Fibroblast of lung (primary cell): ENCODE measurements around the gene IL16. TPM values are rescaled to one million over a fixed set of nuclear protein-coding genes. Genes with fewer than 3 reads are reported as not detected.
"Not testable (repeated sequence)": the region's sequence is repeated elsewhere in the genome, so short reads cannot be mapped to it uniquely, and the experiment has no call there.

Source experiments
- DNase-seq, 2 donors: peaks; one replicate each; pipeline versions ENCODE4 v3.0.0 to v3.0.0-alpha.2; 2010; ENCODE audit warnings: low read depth in 2 of 2
- H2AFZ ChIP-seq: 2 replicates; pipeline ENCODE4 v1.5.1; 2012; ENCODE audit warnings: low read length, control low read depth, inconsistent platforms
- H3K27ac ChIP-seq: 2 replicates; pipeline ENCODE4 v1.5.1; 2011; ENCODE audit warnings: low read length, control low read depth; ENCODE audit not compliant: insufficient read depth
- H3K27me3 ChIP-seq: 2 replicates; pipeline ENCODE4 v1.5.1; 2011; ENCODE audit warnings: mild to moderate bottlenecking, low read length; ENCODE audit not compliant: control insufficient read depth, insufficient read depth
- H3K36me3 ChIP-seq: 2 replicates; pipeline ENCODE4 v1.5.1; 2011; ENCODE audit warnings: low read length; ENCODE audit not compliant: control insufficient read depth, insufficient read depth
- H3K4me1 ChIP-seq: 2 replicates; pipeline ENCODE4 v1.5.1; 2011; ENCODE audit warnings: low read length; ENCODE audit not compliant: control insufficient read depth, insufficient read depth; ENCODE audit errors: extremely low read depth
- H3K4me2 ChIP-seq: 2 replicates; pipeline ENCODE4 v1.5.1; 2011; ENCODE audit warnings: low read length, control low read depth; ENCODE audit not compliant: insufficient read depth; ENCODE audit errors: extremely low read depth
- H3K4me3 ChIP-seq, 4 experiments: fragments of 200-600 bp in 1 of 4; sonication (generic) in 1 of 4; replicated peaks in 1 of 4; 2 replicates each; pipeline ENCODE4 v1.5.1; 2011 to 2016; ENCODE audit warnings: low read length in 4 of 4, low read depth in 3 of 4, mild to moderate bottlenecking in 3 of 4, control low read depth in 2 of 4, inconsistent platforms in 1 of 4, mixed read lengths in 1 of 4; ENCODE audit not compliant: insufficient read depth in 1 of 4; ENCODE audit errors: control extremely low read depth in 1 of 4
- H3K79me2 ChIP-seq: 2 replicates; pipeline ENCODE4 v1.5.1; 2012; ENCODE audit warnings: mild to moderate bottlenecking, low read length, inconsistent platforms; ENCODE audit not compliant: control insufficient read depth, insufficient read depth
- H3K9ac ChIP-seq: 2 replicates; pipeline ENCODE4 v1.5.1; 2011; ENCODE audit warnings: mild to moderate bottlenecking, low read length, control low read depth; ENCODE audit not compliant: insufficient read depth
- H3K9me3 ChIP-seq: 2 replicates; pipeline ENCODE4 v1.5.1; 2012; ENCODE audit warnings: low read depth, low read length; ENCODE audit not compliant: control insufficient read depth, insufficient read depth
- H4K20me1 ChIP-seq: 2 replicates; pipeline ENCODE4 v1.5.1; 2011; ENCODE audit warnings: low read length; ENCODE audit not compliant: control insufficient read depth, insufficient read depth; ENCODE audit errors: extremely low read depth
- CTCF ChIP-seq, 2 donors: IDR thresholded peaks in 1 of 2; conservative IDR thresholded peaks in 1 of 2; 1 replicate in 1 of 2; 2 replicates in 1 of 2; pipeline ENCODE4 v1.5.1; 2011 to 2012; ENCODE audit warnings: low read length in 2 of 2, control low read depth in 1 of 2, inconsistent platforms in 1 of 2, low read depth in 1 of 2, mild to moderate bottlenecking in 1 of 2
- EZH2 ChIP-seq: IDR thresholded peaks from 2 replicates; pipeline ENCODE4 v1.5.1; 2012; ENCODE audit warnings: low read length, control low read depth, mild to moderate bottlenecking; ENCODE audit errors: missing control alignments
- polyA plus RNA-seq, 2 donors: library from polyadenylated mRNA; depleted of rRNA in 1 of 2; stranded (reverse) in 1 of 2; unstranded in 1 of 2; fragments of >200 nt; gene quantifications; 2 replicates each; pipeline ENCODE4 v1.2.1, GENCODE V29; 2011 to 2012; ENCODE audit warnings: missing spikeins in 1 of 2
- total RNA-seq: library from RNA; depleted of rRNA; stranded (reverse); fragments of >200 nt; gene quantifications from 2 replicates; pipeline ENCODE4 v1.2.1, GENCODE V29; 2014

The IL16 gene
- total and polyA plus RNA-seq, 2 donors (not counting 1 experiment from before 2014, with no cell fraction given), result 0.96 to 5.0 TPM

GRCh38 chr15:81157195-81157938 lies 39.3 kb upstream of the IL16 start:
- no peaks in the 10 kb centered on the region for H3K79me2 ChIP-seq
- peak overlapping the region; percentile 26 for H3K4me2 ChIP-seq
- H3K27me3 ChIP-seq, result no peaks in the 10 kb centered on the region
- H2AFZ ChIP-seq, result no peak overlapping the region
- H4K20me1 ChIP-seq, result no peaks in the 10 kb centered on the region
- peaks cover 21% of the 10 kb centered on the region for H3K4me1 ChIP-seq
- DNase-seq, result peak in 1 of 2 donors; percentile 48
- no peak overlapping the region for H3K9ac ChIP-seq
- no peaks in the 10 kb centered on the region for H3K9me3 ChIP-seq
- TF ChIP-seq CTCF (conservative IDR thresholded peaks at IDR 0.05 in 1 of 2, IDR thresholded peaks at IDR 0.05 in 1 of 2; ENCODE audit: low read depth in 1 of 2, low read length in 2 of 2), result no peak
- H3K36me3 ChIP-seq, result no peaks in the 10 kb centered on the region
- H3K4me3 ChIP-seq, result no peak overlapping the region
- H3K27ac ChIP-seq, result no peak overlapping the region

- no peak for DNase-seq
- Histone ChIP-seq H3K79me2 (no peaks in the 10 kb centered on the region), H3K27me3 (no peaks in the 10 kb centered on the region), H4K20me1 (no peaks in the 10 kb centered on the region), H3K4me2 (no peak overlapping the region), H3K4me3 (no peak overlapping the region), H2AFZ (no peak overlapping the region), H3K36me3 (no peaks in the 10 kb centered on the region), H3K9me3 (no peaks in the 10 kb centered on the region), H3K27ac (no peak overlapping the region), H3K4me1 (peaks cover 21% of the 10 kb centered on the region), H3K9ac (no peak overlapping the region)
- TF ChIP-seq CTCF (conservative IDR thresholded peaks at IDR 0.05 in 1 of 2, IDR thresholded peaks at IDR 0.05 in 1 of 2; ENCODE audit: low read depth in 1 of 2, low read length in 2 of 2) (no peak), EZH2 (no peak)
Measured at GRCh38 chr15:81157939-81158223, 38.8 kb upstream of the IL16 start.

GRCh38 chr15:81158561-81158960 lies 38.1 kb upstream of the IL16 start:
- H3K4me3 ChIP-seq, H3K4me2 ChIP-seq, H3K9ac ChIP-seq, H3K79me2 ChIP-seq, H3K27me3 ChIP-seq, H3K36me3 ChIP-seq, H3K27ac ChIP-seq, H2AFZ ChIP-seq, H4K20me1 ChIP-seq, H3K9me3 ChIP-seq, DNase-seq: not testable (repeated sequence)
- peaks cover 21% of the 10 kb centered on the region for H3K4me1 ChIP-seq
